ENCODE results near the gene ANOS1. TPM values are rescaled to one million over a fixed set of nuclear protein-coding genes. Genes with fewer than 3 reads are reported as not detected.

Gene ANOS1
- polyA plus RNA-seq, 1 donor from 2014 or later: 0.72 TPM

DNA sequence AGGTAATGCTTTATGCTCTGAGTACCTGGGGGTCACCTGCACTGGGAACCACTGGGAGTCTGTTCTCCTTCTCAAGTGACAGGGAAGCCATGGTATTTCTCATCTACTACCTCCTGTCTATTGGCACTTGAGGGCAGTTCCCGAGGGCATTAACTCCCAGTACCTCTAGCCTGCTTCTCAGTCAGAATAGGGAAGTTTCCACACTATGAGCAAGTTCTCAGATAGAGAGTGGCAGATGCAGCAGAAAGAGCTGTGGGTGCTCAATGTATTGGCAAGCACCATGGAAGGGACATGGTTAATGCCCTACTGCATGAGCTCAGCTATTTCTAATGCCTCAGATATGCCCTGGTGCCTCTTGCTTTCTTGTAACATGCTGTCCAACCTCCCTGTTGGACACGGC is 74.1 kb downstream of the ANOS1 start:
- Histone ChIP-seq H3K27me3 (ENCODE audit: insufficient read depth, low read depth, low read length) (no peaks in the 10 kb centered on the region), H3K36me3 (ENCODE audit: insufficient read depth, low read length) (no peaks in the 10 kb centered on the region), H3K79me2 (replicated peaks; ENCODE audit: insufficient read depth, low read length) (no peaks in the 10 kb centered on the region), H3K27ac (ENCODE audit: low read length) (no peak overlapping the region), H3K9ac (ENCODE audit: low read length) (no peak overlapping the region), H4K20me1 (ENCODE audit: insufficient read depth) (no peaks in the 10 kb centered on the region), H3K9me2 (ENCODE audit: insufficient read depth, low read length) (no peaks in the 10 kb centered on the region), H3K4me2 (ENCODE audit: low read length) (no peak overlapping the region), H2AFZ (ENCODE audit: low read depth, low read length) (no peak overlapping the region), H3K4me3 (ENCODE audit: low read length) (no peak overlapping the region), H3K9me3 (ENCODE audit: low read length) (no peaks in the 10 kb centered on the region), H3F3A (ENCODE audit: insufficient read depth, low read length, poor library complexity, severe bottlenecking) (no peaks in the 10 kb centered on the region)
- TF ChIP-seq MXI1 (conservative IDR thresholded peaks at IDR 0.05; ENCODE audit: poor library complexity, severe bottlenecking) (no peak), POLR2AphosphoS5 (IDR thresholded peaks at IDR 0.05) (no peak), REST (IDR thresholded peaks at IDR 0.05; ENCODE audit: borderline replicate concordance) (no peak), EP300 (conservative IDR thresholded peaks at IDR 0.05; ENCODE audit: poor library complexity, severe bottlenecking) (no peak), EZH2 (IDR thresholded peaks at IDR 0.05; ENCODE audit: borderline replicate concordance, insufficient read depth, low read length, poor library complexity, severe bottlenecking) (no peak), RAD21 (conservative IDR thresholded peaks at IDR 0.05) (no peak)

DNA sequence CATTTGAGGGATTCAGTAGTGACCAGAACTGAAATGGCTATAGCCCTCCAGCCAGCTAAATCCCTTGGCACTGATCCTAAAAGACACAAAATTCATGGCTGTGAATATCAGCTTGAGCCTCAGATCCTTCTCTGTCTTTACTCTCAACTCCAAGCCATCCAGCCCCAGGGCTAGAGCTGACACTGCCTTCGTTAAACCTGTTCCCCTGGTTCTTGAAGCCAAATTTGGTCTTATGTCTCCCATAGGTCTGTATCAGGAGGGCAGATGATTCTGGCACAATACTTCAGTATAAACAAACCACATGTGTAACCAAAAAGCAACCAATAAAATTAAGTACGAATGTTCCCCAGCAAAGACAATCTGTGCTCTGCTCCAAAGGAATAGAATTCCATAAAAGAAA is 78.0 kb downstream of the ANOS1 start:
- H3K4me2 ChIP-seq (ENCODE audit: low read length): no peak overlapping the region

More for the DNA sequence above, 78.0 kb downstream of the ANOS1 start:
- TF ChIP-seq EP300 (conservative IDR thresholded peaks at IDR 0.05; ENCODE audit: poor library complexity, severe bottlenecking) (no peak), MXI1 (conservative IDR thresholded peaks at IDR 0.05; ENCODE audit: poor library complexity, severe bottlenecking) (no peak), REST (IDR thresholded peaks at IDR 0.05; ENCODE audit: borderline replicate concordance) (no peak), SMC3 (conservative IDR thresholded peaks at IDR 0.05; ENCODE audit: poor library complexity) (no peak), POLR2AphosphoS5 (IDR thresholded peaks at IDR 0.05) (no peak), TAF1 (IDR thresholded peaks at IDR 0.05; ENCODE audit: low read depth) (no peak)
- no peak overlapping the region for H2AFZ ChIP-seq (ENCODE audit: low read depth, low read length)
- H3K27ac ChIP-seq (ENCODE audit: low read length): no peak overlapping the region
- no peaks in the 10 kb centered on the region for H3K9me2 ChIP-seq (ENCODE audit: insufficient read depth, low read length)
- no peaks in the 10 kb centered on the region for H3F3A ChIP-seq (ENCODE audit: insufficient read depth, low read length, poor library complexity, severe bottlenecking)
- H3K36me3 ChIP-seq (ENCODE audit: insufficient read depth, low read length): no peaks in the 10 kb centered on the region
- H3K79me2 ChIP-seq (replicated peaks; ENCODE audit: insufficient read depth, low read length): no peaks in the 10 kb centered on the region
- no peak overlapping the region for H3K9ac ChIP-seq (ENCODE audit: low read length)
- H3K4me3 ChIP-seq (ENCODE audit: low read length): no peak overlapping the region
- H3K27me3 ChIP-seq (ENCODE audit: insufficient read depth, low read depth, low read length): no peaks in the 10 kb centered on the region
- no peaks in the 10 kb centered on the region for H3K9me3 ChIP-seq (ENCODE audit: low read length)
- no peaks in the 10 kb centered on the region for H4K20me1 ChIP-seq (ENCODE audit: insufficient read depth)
